Endothelial cell of umbilical vein (primary cell): ENCODE results near the gene GPR89A. TPM values are rescaled to one million over a fixed set of nuclear protein-coding genes. Genes with fewer than 3 reads are reported as not detected.

Experiments
- BruUV-seq: library from RNA; stranded (reverse); fragments of 400-500 nt; replicated peaks from 2 replicates; lab custom pipeline; 2021; lab: Mats Ljungman, UMichigan
- CTCF ChIA-PET: fragments of 300-600, 350-600 bp; sonication (Branson Sonifier 250); formaldehyde crosslinking; loops from one replicate; lab custom pipeline; 2021; ENCODE audit warnings: antibody characterized with exemption, inconsistent platforms; lab: Charles Lee
- POLR2A ChIA-PET: fragments of 300-600, 350-600 bp; sonication (Branson Sonifier 250); formaldehyde crosslinking; loops from one replicate; lab custom pipeline; 2021; ENCODE audit warnings: antibody characterized with exemption, inconsistent platforms; lab: Charles Lee
- DNase-seq: peaks from one replicate; pipeline ENCODE4 v3.0.0-alpha.2; 2011; ENCODE audit warnings: low read depth, low spot score
- FAIRE-seq: peaks from 2 replicates; lab custom pipeline; 2011; peaks lifted over from hg19 to GRCh38; lab: Jason Lieb, UNC
- H2AFZ ChIP-seq: 2 replicates; pipeline ENCODE4 v1.6.0; 2012; ENCODE audit warnings: low read depth, low read length, control low read depth, inconsistent platforms
- H3K27ac ChIP-seq: 2 replicates; pipeline ENCODE4 v1.5.1; 2011; ENCODE audit warnings: low read depth, mild to moderate bottlenecking, control low read depth, low read length, moderate library complexity; ENCODE audit not compliant: insufficient read depth
- H3K27me3 ChIP-seq, 2 experiments: 2 replicates each; pipeline versions ENCODE4 v1.6.0 to v1.6.1; 2011; ENCODE audit warnings: low read length in 2 of 2, mixed read lengths in 1 of 2; ENCODE audit not compliant: control insufficient read depth in 2 of 2, insufficient read depth in 2 of 2
- H3K36me3 ChIP-seq, 2 experiments: 2 replicates in 1 of 2; 3 replicates in 1 of 2; pipeline ENCODE4 v1.5.1; 2011; ENCODE audit warnings: low read length in 2 of 2, mild to moderate bottlenecking in 1 of 2, moderate library complexity in 1 of 2; ENCODE audit not compliant: control insufficient read depth in 2 of 2, insufficient read depth in 2 of 2; ENCODE audit errors: extremely low read depth in 1 of 2
- H3K4me1 ChIP-seq: 3 replicates; pipeline ENCODE4 v1.5.1; 2011; ENCODE audit warnings: mild to moderate bottlenecking, low read length; ENCODE audit not compliant: control insufficient read depth, insufficient read depth; ENCODE audit errors: extremely low read depth
- H3K4me2 ChIP-seq: 2 replicates; pipeline ENCODE4 v1.6.1; 2011; ENCODE audit warnings: low read length, control low read depth, mixed read lengths; ENCODE audit not compliant: insufficient read depth
- H3K4me3 ChIP-seq, 3 experiments: fragments of 200-600 bp in 1 of 3; sonication (generic), shearing (Covaris generic) in 1 of 3; replicated peaks in 1 of 3; 2 replicates each; pipeline ENCODE4 v1.5.1; 2011 to 2016; ENCODE audit warnings: control low read depth in 3 of 3, low read length in 3 of 3, mild to moderate bottlenecking in 2 of 3, inconsistent platforms in 1 of 3, low read depth in 1 of 3, moderate library complexity in 1 of 3; ENCODE audit not compliant: insufficient read depth in 1 of 3
- H3K79me2 ChIP-seq: 2 replicates; pipeline ENCODE4 v1.6.0; 2012; ENCODE audit warnings: low read length, inconsistent platforms; ENCODE audit not compliant: control insufficient read depth, insufficient read depth
- H3K9ac ChIP-seq: replicated peaks from 2 replicates; pipeline ENCODE3; 2011; ENCODE audit warnings: low read length, control low read depth; ENCODE audit not compliant: insufficient read depth; ENCODE audit errors: extremely low read depth
- H3K9me1 ChIP-seq: replicated peaks from 3 replicates; pipeline ENCODE4 v1.6.0; 2011; ENCODE audit warnings: mild to moderate bottlenecking, low read length; ENCODE audit not compliant: control insufficient read depth, insufficient read depth; ENCODE audit errors: extremely low read depth
- H3K9me3 ChIP-seq: replicated peaks from 2 replicates; pipeline ENCODE4 v1.5.1; 2012; ENCODE audit warnings: low read length, inconsistent platforms; ENCODE audit not compliant: control insufficient read depth, insufficient read depth
- H4K20me1 ChIP-seq: replicated peaks from 2 replicates; pipeline ENCODE3; 2011; ENCODE audit warnings: mild to moderate bottlenecking, low read length; ENCODE audit not compliant: control insufficient read depth, insufficient read depth; ENCODE audit errors: extremely low read depth
- EZH2 ChIP-seq: IDR thresholded peaks from 2 replicates; pipeline ENCODE4 v1.6.1; 2012; ENCODE audit warnings: borderline replicate concordance, low read depth, mild to moderate bottlenecking, moderate library complexity, low read length, inconsistent platforms; ENCODE audit not compliant: severe bottlenecking
- FOS ChIP-seq: IDR thresholded peaks from 2 replicates; pipeline ENCODE4 v1.6.1; 2011; ENCODE audit warnings: mild to moderate bottlenecking, low read length, moderate library complexity, borderline replicate concordance; ENCODE audit not compliant: insufficient read depth
- JUN ChIP-seq: IDR thresholded peaks from 2 replicates; pipeline ENCODE4 v1.6.1; 2011; ENCODE audit warnings: borderline replicate concordance, low read depth; ENCODE audit not compliant: insufficient read length, insufficient read depth
- MAX ChIP-seq: IDR thresholded peaks from 2 replicates; pipeline ENCODE4 v1.6.1; 2011; ENCODE audit not compliant: insufficient read depth, insufficient read length
- MYC ChIP-seq: IDR thresholded peaks from one replicate; pipeline ENCODE4 v1.6.1; 2011; ENCODE audit warnings: mild to moderate bottlenecking, low read depth, low read length
- POLR2A ChIP-seq: IDR thresholded peaks from 2 replicates; pipeline ENCODE4 v1.6.1; 2012; ENCODE audit warnings: low read depth, mild to moderate bottlenecking, control low read depth, low read length
- POLR2AphosphoS5 ChIP-seq: IDR thresholded peaks from 2 replicates; pipeline ENCODE4 v1.6.1; 2012; ENCODE audit warnings: low read depth, mild to moderate bottlenecking, control low read depth, low read length, moderate library complexity; ENCODE audit not compliant: insufficient read depth
- dilution Hi-C: fragments of 300-500 bp; cut with MboI; formaldehyde crosslinking; loops from one replicate; pipeline ENCODE4 v1.15.0; 2019; ENCODE audit warnings: low sequenced_read_pairs; ENCODE audit not compliant: extremely low pct_ligation_motif_present
- intact Hi-C: fragments of 100-400 bp; cut with micrococcal nuclease; formaldehyde crosslinking; loops from one replicate; pipeline ENCODE4 v1.10.0; 2022
- polyA plus RNA-seq, 4 experiments: library from polyadenylated mRNA; depleted of rRNA in 3 of 4; stranded (reverse) in 3 of 4; unstranded in 1 of 4; fragments of >200 nt; gene quantifications; 2 replicates each; pipeline versions ENCODE4 v1.2.1 to v1.2.3, GENCODE V29; 2011 to 2012; ENCODE audit warnings: missing spikeins in 1 of 4
- total RNA-seq: library from RNA; stranded (reverse); gene quantifications from 2 replicates; pipeline ENCODE4 v1.2.3, GENCODE V29; 2021
- TF ChIP-seq, protein P1 (sequence below), 2 donors: IDR thresholded peaks; 1 replicate in 1 of 2; 2 replicates in 1 of 2; pipeline ENCODE4 v1.5.1; 2011; ENCODE audit warnings: low read length in 2 of 2, mild to moderate bottlenecking in 2 of 2, moderate library complexity in 2 of 2, control low read depth in 1 of 2, inconsistent platforms in 1 of 2, low read depth in 1 of 2; ENCODE audit not compliant: insufficient read depth in 1 of 2; ENCODE audit errors: extremely low read depth in 1 of 2

GPR89A gene
- total and polyA plus RNA-seq, 2 donors (not counting 3 experiments of a cell fraction or from before 2014, with no cell fraction given): 13.8 to 35.7 TPM

DNA sequence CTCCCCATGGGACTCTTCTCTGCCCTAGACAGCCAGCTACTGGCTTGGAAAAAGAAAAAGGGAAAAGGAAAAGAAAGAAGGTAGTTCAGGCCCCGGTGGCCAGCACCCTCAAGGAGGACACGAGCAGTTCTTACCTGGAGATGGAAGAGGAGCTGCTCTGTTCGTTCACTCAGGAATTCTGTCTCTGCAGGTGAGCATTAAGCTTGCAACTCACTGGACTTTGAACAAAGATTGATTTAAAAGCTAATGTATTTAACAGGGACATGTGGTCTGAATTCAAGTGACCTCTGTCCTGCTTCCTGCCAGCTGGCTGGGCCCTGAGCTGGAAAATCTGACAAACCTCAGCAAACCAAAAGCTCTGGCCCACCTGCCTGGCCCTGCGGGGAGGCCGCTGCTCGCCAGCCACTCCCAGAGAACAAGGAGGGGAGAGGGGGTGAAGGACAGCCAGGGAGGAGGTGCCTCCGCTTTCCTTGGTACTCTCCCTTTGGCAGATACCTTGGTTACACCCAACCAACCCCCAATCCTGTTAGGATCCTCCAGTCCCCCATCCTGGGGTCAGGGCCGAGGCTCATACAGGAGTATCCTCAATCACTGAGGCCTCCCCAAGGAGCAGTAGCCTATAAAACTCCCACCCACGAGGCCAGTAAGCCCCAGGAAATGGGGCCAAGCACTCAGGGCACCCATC lies 99.5 kb downstream of the GPR89A start, which contains the start of gene PDZK1:
Gene PDZK1 (minus strand): TSS at position 186 of the 685 bp plus-strand sequence. CDS start 19,347 bp downstream, outside the sequence.
- dilution Hi-C loops: no loop called here
- POLR2A ChIA-PET: no interaction called here

DNA sequence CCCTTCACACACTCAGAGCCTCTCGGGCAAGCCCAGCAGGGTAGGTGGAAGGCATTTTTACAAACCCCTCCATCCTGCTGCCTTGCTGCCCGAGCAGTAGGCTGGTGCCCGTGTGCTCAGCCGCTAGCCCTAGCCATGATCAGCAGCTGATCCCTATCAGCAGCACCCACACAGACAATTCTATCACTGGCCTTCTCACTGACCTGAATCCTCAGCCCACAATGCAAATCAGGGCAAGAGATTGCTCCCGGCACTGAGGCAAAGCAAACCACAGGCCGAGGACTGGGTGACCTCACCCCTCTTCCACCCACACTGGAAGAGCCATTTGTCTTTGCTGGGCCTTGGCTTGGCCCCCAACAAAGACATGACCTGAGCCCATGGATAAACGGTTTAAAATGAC lies 100.3 kb downstream of the GPR89A start:
- H3K9ac ChIP-seq: no peak overlapping the region
- H3K9me3 ChIP-seq: no peaks in the 10 kb centered on the region
- no peaks in the 10 kb centered on the region for H3K79me2 ChIP-seq
- no peak overlapping the region for H3K27ac ChIP-seq
- H3K9me1 ChIP-seq: no peaks in the 10 kb centered on the region
- no peak overlapping the region for H3K4me2 ChIP-seq
- ChIA-PET POLR2A (no interaction called here), CTCF (interaction anchor here (1.5 to 2.3 kb wide), 2 partner anchors 13 to 94 kb away, joined by 3 to 15 read pairs; no protein-coding TSS in a partner anchor)
- H3K4me1 ChIP-seq: no peaks in the 10 kb centered on the region
- BruUV-seq: no TSS peak
- no peak overlapping the region for H3K4me3 ChIP-seq
- peaks cover 6 to 7% of the 10 kb centered on the region in 2 experiments for H3K27me3 ChIP-seq
- FAIRE-seq (no peak), DNase-seq (no peak)
- dilution Hi-C loops: no loop called here
- TF ChIP-seq MAX (no peak), JUN (no peak), EZH2 (no peak), POLR2A (no peak), MYC (no peak), POLR2AphosphoS5 (no peak)
- TF ChIP-seq, protein P1, sequence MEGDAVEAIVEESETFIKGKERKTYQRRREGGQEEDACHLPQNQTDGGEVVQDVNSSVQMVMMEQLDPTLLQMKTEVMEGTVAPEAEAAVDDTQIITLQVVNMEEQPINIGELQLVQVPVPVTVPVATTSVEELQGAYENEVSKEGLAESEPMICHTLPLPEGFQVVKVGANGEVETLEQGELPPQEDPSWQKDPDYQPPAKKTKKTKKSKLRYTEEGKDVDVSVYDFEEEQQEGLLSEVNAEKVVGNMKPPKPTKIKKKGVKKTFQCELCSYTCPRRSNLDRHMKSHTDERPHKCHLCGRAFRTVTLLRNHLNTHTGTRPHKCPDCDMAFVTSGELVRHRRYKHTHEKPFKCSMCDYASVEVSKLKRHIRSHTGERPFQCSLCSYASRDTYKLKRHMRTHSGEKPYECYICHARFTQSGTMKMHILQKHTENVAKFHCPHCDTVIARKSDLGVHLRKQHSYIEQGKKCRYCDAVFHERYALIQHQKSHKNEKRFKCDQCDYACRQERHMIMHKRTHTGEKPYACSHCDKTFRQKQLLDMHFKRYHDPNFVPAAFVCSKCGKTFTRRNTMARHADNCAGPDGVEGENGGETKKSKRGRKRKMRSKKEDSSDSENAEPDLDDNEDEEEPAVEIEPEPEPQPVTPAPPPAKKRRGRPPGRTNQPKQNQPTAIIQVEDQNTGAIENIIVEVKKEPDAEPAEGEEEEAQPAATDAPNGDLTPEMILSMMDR (IDR thresholded peaks at IDR 0.05; ENCODE audit: extremely low read depth in 1 of 2, insufficient read depth in 1 of 2, low read depth in 1 of 2, low read length in 2 of 2): no peak
- intact Hi-C loops: no loop called here
- H2AFZ ChIP-seq: no peak overlapping the region
- no peaks in the 10 kb centered on the region for H4K20me1 ChIP-seq
- H3K36me3 ChIP-seq: no peaks in the 10 kb centered on the region

More for the DNA sequence above, 99.5 kb downstream of the GPR89A start, which contains the start of gene PDZK1:
- Histone ChIP-seq H3K27ac (no peak within 1 kb of the TSS), H3K9me3 (no peaks in the 10 kb centered on the region), H3K36me3 (no peaks in the 10 kb centered on the region), H3K4me2 (no peak within 1 kb of the TSS), H2AFZ (no peak within 1 kb of the TSS), H3K27me3 (peaks cover 6 to 7% of the 10 kb centered on the region in 2 experiments), H3K4me3 (no peak within 1 kb of the TSS), H3K79me2 (no peaks in the 10 kb centered on the region), H4K20me1 (no peaks in the 10 kb centered on the region), H3K4me1 (no peaks in the 10 kb centered on the region), H3K9ac (no peak within 1 kb of the TSS), H3K9me1 (no peaks in the 10 kb centered on the region)
- TF ChIP-seq FOS: no peak
- no peak for DNase-seq
- intact Hi-C loops: no loop called here
- FAIRE-seq: no peak
- no TSS peak for BruUV-seq
- CTCF ChIA-PET: interaction anchor here (1.5 to 1.6 kb wide), 2 partner anchors 13 to 95 kb away, joined by 3 to 5 read pairs; no protein-coding TSS in a partner anchor
